AG08396 (cell line): ENCODE results near the gene DUOX1.

ENCODE experiments used
- DNase-seq: peaks from one replicate; pipeline ENCODE4 v3.0.0; 2012; ENCODE audit warnings: low spot score, mixed read lengths

The DUOX1 gene

GRCh38 chr15:45143946-45144345 lies 14.2 kb downstream of the DUOX1 start:
- no peak for DNase-seq

- DNase-seq, result no peak
Observed at GRCh38 chr15:45144775-45145174, 15.0 kb downstream of the DUOX1 start.

DNA sequence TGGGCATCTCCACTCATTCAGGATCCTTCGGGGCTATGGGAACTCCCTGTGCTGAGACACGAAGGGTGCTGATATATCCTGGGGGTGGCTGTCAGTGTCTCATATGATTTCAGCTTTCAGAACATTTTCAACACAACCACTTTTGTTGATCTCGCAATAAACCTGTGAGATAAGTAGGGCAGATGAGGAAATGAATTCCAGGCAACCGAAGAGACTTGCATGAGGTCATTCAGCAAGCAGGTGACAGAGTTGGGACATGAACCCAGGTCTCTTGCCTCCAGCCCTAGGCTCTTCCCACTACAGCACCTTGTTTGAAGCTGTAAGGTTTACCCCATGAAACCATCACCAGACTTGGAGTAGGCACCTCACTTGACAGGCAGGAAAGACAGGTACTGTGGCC lies 16.6 kb downstream of the DUOX1 start:
- DNase-seq, result no peak

DNA sequence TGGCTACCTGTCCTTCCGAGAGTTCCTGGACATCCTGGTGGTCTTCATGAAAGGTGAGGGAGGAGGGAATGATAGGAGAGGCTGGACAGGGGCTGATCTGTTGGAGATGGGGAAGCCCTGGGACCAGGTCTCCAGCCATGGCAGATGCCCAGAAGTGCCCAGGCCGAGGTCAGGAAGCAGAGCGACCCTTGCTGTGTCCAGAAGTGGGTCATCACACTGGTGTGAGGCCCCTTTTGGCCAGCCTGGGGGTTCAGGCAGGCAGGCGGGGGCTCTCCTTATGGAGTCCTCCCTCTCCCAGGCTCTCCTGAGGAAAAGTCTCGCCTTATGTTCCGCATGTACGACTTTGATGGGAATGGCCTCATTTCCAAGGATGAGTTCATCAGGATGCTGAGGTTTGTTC lies 17.8 kb downstream of the DUOX1 start:
- no peak for DNase-seq

DNA sequence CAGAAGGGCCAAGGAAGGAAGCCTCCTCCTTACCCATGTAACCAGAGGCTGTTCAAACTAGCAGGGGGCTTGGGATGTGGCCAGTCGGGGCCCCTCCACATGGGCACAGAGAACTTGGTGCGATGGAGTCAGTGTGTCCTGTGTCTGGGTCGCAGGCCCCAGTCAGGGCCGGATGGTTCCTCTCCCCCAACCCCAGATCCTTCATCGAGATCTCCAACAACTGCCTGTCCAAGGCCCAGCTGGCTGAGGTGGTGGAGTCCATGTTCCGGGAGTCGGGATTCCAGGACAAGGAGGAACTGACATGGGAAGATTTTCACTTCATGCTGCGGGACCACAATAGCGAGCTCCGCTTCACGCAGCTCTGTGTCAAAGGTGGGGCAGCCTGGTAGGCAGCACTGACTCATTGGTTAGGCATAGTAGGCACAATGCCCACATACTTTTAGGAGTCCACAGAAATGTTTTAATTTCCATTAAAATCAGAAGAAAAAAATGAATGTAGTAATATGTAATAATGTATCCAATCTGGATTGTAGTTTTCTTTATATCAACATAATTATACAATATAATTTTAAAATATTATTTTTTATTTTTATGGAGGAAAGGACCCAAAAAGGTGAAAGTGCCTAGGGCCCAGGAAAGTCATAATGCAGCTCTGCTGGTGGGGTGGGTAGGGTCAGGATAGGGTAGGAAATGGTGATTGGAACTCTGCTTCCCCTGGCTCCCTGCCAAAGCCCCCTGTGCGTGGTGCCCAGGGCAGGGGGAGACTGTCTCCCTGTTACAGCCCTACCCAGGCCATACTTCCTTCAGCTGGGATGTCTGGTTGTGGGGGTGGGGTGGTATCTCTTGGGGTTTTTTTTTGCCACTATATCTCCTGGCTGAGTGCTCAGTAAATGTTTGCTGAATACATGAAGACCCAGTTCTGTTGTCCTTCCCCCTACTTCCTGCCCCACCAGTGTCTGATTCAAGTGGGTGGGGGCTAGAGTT lies 18.6 kb downstream of the DUOX1 start:
- no peak for DNase-seq

GRCh38 chr15:45149060-45149459 lies 19.3 kb downstream of the DUOX1 start:
- DNase-seq, result no peak

GRCh38 chr15:45150481-45150880 lies 20.7 kb downstream of the DUOX1 start:
- no peak for DNase-seq

- no peak for DNase-seq
Observed at GRCh38 chr15:45150997-45151396, 21.2 kb downstream of the DUOX1 start.

DNA sequence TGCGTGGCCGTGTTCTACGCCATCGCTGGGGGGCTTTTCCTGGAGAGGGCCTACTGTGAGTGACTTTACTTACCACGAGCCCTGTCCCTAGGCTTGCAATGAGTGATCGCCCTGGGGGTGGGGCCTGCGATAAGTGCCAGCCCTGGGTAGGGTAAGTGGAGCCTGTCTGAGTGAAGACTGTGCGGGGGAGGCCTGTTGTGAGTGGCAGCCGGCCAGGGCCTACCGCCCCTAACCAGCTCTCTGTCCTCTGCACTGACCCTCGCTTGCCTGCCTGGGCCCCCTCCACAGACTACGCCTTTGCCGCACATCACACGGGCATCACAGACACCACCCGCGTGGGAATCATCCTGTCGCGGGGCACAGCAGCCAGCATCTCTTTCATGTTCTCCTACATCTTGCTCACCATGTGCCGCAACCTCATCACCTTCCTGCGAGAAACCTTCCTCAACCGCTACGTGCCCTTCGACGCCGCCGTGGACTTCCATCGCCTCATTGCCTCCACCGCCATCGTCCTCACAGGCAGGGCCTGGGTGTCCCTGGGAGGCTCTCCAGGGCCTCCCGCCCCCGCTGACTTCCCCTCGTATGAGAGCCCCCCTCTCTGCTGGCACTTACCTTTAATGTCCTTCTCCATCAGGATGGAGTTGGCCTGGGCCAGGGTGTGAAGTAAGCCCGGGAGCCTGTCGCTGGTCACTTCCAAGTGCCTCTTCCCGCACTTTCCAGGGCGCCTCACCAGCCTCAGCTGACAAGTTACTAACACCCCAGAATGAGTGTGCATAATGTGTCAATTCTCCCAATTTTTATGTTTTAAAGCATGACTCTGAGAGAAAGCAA lies 22.4 kb downstream of the DUOX1 start:
- DNase-seq, result no peak

GRCh38 chr15:45155739-45156138 lies 25.9 kb downstream of the DUOX1 start:
- DNase-seq, result no peak

GRCh38 chr15:45156744-45157455 lies 27.1 kb downstream of the DUOX1 start:
- DNase-seq, result peak; percentile 60

DNA sequence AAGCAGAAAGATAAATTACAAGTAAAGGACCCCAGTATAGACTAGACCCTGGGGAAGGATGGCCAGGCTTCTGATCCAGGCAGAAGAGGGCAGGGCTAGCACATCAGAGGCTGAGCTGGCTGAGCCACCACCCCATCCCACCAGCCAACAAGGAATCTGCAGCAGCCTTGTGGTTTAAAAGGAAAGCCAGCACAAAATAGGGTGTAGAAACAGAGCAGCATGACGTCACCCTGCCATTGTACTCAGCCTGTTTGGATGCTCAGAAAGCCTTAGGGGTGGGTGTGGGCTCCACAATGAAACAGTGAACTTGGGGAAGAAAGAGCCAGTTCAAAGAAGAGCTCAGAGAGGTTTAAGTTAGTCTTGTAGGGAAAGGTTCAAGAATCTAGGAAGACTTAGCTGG lies 28.2 kb downstream of the DUOX1 start:
- DNase-seq, result peak; percentile 73

DNA sequence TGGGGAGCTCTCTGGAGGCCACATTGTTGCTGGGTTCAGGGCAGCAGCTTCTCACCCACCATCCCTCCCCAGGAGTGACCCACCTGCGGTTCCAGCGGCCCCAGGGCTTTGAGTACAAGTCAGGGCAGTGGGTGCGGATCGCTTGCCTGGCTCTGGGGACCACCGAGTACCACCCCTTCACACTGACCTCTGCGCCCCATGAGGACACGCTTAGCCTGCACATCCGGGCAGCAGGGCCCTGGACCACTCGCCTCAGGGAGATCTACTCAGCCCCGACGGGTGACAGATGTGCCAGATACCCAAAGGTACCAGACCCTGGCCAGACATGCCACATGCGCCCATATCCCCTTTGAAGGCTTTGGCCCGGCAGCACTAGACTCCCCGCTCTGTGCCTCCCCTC lies 31.9 kb downstream of the DUOX1 start:
- DNase-seq, result no peak

- DNase-seq, result peak; percentile 93
Observed at GRCh38 chr15:45162771-45163507, 33.1 kb downstream of the DUOX1 start.

- no peak for DNase-seq
Observed at GRCh38 chr15:45163508-45163856, 33.7 kb downstream of the DUOX1 start.

DNA sequence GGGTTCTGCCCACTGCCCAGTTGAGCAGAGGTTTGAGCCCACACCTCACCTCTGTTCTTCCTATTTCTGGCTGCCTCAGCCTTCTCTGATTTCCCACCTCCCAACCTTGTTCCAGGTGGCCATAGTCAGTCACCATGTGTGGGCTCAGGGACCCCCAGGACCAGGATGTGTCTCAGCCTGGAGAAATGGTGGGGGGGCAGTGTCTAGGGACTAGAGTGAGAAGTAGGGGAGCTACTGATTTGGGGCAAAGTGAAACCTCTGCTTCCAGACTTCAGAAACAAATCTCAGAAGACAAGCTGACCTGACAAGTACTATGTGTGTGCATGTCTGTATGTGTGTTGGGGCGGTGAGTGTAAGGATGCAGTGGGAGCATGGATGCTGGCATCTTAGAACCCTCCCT lies 35.1 kb downstream of the DUOX1 start:
- no peak for DNase-seq

DNA sequence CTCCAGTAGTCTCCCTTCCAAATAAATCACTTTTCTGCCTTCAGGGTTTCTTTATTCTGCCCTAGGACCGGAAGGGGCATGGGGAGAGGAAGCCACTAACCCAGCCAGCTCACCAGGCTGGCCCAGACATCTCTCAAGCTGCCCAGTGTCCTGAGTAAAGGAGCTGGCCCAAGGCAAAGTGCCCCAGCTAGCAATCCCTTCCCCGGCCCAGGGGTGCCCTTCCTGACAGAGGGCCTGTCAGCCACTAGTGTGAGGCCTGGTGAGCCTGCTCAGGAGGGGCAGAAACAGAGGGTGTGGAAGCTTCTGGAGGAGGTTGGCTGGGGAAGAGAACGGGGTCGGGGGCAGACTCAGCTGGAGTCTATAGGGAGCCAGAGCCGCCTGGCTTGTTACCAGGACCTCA lies 35.7 kb downstream of the DUOX1 start:
- DNase-seq, result no peak

DNA sequence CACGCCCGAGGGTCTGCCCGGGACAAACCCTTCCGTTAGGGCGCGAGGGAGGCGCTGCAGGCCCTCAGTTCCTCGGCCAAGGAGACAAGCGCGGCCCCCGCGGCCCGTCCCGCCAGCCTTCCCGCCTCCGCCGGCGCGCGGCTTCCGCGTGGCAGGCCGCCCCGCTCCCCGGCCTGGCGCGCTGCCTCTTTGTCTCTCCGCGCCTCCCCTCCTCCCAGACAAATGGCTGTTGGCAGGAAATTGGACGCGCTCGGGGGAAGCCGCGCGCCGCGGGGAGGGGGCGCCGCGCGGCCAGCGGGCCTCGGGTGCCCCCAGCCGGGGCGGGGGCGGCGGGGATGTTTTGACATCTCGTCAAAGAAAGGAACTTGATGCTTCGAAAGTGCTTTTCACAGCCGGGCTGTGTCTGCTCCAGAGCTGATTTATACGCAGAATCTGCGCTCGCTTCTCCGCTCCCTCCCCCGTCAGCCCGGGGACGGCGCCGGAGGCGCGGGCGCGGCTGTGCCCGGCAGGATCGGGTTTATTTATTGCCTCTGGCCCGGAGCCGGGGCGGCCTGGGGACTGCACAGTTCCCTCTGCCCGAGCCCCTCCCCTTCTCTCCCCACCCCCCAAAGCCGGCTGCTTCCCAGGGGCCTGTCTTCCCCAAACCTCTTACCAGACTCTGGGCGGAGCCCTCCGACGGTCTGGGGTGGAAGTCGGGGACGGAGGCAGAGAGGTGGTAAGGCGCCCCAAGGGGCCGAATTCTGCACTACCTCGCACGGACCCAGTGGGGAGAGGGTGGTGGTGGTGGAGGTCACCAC lies 37.2 kb downstream of the DUOX1 start:
- peak; percentile 91 for DNase-seq

DNA sequence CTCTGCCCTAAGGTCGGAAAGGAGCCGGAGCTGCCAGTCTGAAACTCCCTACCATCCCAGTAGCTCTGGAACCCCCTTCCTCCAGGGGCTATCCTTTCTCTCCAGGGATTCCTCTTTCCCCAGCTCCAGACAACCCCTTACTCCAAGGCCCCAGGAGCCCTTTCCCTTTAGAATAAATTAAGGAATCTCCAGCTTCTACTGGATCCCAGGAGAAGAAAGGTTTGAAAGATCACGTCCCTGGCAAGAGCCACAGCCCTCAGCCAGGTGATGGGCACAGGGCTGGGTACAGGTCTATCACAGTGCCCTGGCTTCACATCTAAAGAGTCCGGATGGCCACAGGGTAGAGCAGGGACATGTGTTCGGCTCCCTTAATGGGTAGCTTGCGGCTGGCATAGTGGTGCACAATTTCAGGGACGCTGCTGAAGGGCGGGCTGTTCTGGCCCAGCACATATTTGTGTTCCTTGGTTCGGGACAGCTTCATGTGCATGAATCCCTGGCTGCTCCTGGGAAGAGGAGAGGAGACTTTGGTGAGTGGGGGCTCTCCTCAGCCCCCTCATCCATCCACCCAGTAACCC lies 37.9 kb downstream of the DUOX1 start:
- DNase-seq, result no peak

- DNase-seq, result no peak
Observed at GRCh38 chr15:45168286-45168685, 38.5 kb downstream of the DUOX1 start.
